ENCODE measurements around the gene NCR2.
"Not testable (repeated sequence)": the region's sequence is repeated elsewhere in the genome, so short reads cannot be mapped to it uniquely, and the experiment has no call there.

NCR2 gene, protein sequence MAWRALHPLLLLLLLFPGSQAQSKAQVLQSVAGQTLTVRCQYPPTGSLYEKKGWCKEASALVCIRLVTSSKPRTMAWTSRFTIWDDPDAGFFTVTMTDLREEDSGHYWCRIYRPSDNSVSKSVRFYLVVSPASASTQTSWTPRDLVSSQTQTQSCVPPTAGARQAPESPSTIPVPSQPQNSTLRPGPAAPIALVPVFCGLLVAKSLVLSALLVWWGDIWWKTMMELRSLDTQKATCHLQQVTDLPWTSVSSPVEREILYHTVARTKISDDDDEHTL

DNA sequence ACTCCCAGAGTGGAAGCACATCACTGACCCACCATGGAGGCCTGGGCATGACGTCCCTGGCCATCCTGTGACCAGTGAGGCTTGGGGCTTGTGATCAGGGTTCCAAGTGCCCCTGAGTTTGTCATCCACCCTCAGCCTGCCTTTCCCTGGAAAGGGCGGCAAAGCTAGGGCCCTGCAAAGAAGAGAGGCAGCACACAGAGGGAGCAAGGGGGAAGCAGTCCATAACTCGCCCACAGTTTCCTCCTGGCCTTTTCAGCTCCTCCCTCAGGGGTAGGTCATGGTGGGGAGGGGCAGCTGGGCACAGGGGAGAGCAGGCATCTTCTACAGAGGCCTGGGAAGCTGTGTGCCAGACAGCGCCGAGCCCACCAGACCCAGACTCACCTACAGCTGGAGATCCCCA, at the start of gene NCR2:
NCR2 (plus strand) TSS at position 313 of the 400 bp plus-strand sequence. CDS start 269 bp downstream, outside the sequence.
- DNase-seq: no peak

DNA sequence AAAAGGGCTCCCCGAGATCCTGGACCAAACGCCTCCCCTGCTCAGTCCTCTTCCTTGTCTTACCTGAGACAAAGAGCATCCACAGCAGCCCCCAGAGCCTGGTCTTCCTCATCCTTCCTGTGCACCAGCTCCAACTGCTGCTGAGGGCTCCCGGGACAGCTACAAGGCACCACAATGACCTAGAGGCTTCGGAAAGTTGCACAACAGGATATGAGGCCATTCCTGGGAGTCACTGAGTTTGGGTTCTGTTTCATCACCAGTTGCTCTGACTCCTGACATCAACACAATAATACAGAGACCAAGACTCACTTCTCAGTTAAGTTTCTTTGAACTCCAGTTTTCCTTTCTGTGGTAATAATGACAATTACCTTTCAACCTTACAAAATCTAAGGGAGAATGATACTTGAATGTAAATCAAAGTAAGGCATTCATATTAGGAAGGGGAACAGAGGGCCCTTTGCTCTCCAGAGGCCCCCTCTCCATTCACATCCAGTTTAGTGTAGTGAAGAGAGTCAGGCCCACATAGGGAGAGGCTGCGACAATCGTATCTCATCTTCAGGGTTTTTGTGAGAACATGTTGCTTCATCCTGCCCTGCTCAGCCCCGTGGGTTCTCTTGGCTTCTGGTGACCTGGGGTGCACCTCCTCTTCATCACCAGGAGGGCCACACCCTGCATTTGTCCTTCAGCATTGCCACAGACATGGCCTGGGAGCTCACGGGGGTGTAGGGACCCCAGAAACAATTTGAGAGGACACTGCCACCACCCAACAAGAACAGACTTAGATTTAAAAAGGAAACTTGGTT, 48.7 kb upstream of the NCR2 start, which contains the start of gene TREM1:
TREM1 (minus strand) TSS at position 139 of the 803 bp plus-strand sequence; CDS start at position 112, 27 bp downstream.
- peak in 2 of 51 donors; percentile 1 to 5 for DNase-seq

DNA sequence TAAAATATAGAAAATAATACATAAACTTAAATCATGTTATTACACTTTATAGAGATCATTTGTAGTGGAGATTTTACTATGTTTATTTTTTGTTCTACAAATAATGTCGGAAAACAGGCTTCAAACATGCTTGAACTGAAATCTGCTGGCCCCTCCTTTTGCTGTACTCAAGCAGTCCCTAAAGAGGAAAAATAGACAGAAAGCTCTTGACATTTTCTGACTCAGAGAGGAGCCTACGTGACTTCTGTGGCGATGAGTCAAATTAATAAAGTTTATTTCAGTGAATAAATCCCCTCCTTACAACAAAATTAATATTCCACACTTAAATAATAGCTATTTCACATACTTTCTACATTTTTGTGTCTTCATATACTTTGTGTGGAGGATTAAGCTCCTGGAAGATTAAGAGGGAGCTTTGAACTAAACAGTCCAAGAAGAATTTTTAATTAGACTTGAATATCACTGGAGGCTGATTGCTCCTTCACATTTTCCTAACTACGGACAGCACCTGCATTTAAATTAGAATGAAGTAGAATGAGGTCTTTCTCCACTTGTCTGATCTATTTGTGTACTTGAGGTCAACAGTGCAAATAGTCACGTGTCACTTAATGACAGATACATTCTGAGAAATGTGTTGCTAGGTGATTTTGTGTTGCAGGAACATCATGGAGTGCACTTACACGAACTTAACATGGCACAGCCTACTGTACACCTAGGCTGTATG, 47.2 kb upstream of the NCR2 start:
- peak in 1 of 51 donors; percentile 7 for DNase-seq

DNA sequence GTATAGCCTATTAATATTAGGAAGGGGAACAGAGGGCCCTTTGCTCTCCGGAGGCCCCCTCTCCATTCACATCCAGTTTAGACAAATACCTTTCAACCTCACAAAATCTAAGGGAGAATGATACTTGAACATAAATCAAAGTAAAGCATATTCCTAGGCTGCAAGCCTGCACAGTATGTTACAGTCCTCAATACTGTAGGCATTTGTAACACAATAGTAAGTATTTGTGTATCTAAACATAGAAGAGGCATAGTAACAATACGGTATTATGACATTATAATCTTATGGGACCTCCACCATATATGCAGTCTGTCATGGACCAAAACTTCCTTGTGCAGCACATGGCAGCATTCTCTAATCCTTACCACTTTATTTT, 46.7 kb upstream of the NCR2 start:
- DNase-seq: no peak

DNA sequence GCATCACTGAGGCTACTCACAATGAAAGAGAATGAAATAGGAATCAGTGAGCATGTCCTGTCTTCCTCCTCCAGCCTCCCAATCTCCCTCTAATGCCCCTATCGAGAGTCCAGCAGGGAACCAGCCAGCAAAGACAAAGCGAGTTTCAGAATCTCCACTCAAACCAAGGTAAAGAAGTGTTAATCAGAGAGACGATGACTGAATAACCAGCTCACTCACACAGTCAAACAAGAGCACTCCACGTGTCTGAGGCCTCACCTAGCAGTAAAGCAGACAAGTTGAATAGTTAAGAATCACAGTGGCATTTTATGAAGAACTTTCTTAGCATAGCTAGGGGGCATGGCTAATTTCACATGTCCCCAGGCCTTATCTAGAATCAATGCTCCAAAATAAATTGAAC, 45.6 kb upstream of the NCR2 start:
- DNase-seq: no peak

DNA sequence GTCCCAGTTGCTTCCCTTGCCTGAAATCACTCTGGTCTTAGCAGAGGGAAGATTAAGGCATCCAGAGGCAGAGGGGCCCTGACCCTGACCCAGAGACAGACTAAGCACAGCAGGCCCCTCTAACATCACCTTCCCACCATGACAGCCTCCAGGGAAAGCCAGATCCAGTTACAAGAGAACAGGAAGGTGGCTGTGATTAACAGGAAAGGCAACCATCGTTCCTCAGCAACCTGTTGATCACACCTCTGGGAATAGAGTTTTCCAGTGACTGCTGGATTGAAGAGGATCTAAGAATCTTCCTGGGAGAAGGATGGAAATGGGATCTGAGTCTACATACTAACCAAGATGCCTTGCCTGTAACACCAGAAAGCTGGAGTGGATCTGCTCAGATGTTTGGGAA, 43.7 kb upstream of the NCR2 start:
- no peak for DNase-seq

DNA sequence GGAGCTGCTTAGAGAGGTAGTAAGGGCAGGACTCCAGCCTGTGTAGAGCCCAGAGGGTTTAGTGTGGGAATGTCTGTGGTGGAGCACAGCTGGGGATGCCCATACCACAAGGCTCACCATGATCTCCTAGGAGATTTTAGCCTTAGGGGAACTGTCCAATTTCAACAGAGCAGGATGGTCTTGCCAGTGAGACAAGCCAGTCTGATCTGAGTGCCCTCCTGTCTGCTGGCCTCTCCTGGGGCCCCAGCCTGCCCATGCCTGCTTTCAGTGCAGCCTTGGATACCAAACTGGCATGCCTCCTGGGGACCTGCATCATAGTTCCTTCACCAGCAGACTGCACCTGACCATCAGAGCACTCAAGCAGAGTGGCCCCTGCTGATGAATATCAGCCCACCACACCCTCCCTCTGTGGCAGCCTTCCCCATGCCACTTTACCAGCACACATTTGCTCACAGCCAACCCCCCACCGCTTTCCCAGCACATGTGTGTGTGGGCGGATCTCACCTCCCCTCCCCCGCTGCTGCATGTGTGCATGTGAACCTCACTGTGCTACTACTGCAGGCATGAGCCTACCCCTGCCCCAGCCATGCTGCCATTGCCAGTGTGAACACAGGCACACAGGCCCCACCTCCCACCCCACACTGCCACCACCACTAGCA, 41.1 kb upstream of the NCR2 start:
- DNase-seq: peak in 1 of 51 donors; percentile 40

DNA sequence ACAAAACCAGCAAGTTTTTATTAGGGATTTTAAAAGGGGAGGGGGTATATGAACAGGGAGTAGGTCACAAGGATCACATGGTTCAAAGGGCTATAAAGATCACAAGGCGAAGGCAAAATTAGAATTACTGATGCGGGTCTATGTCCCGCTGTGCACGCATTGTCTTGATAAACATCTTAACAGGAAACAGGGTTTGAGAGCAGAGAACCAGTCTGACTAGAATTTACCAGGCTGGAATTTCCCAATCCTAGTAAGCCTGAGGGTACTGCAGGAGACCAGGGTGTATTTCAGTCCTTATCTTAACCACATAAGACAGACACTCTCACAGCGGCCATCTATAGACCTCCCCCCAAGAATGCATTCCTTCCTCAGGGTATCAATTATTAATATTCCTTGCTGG, 38.2 kb upstream of the NCR2 start:
- DNase-seq: not testable (repeated sequence)

DNA sequence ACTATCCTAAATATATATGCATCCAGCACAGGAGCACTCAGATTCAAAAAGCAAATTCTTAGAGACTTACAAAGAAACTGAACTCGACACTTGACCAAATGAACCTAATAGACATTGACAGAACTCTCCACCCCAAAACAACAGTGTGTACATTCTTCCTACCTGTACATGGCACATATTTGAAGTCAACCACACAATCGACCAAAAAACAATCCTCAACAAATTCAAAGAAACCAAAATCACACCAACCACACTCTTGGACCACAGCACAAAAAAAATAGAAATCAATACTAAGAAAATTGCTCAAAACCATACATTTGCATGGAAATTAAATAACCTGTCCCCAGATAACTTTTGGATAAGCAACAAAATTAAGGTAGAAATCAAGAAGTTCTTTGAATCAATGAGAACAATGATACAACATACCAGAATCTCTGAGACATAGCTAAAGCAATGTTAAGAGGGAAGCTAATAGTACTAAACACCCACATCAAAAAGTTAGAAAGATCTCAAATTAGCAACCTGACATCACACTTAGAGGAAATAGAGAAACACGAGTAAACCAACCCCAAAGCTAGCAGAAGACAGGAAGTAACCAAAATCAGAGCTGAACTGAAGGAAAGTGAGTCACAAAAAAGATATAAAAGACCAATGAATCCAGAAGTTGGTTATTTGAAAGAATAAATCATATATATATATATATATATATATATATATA, 36.5 kb upstream of the NCR2 start:
- no peak for DNase-seq

DNA sequence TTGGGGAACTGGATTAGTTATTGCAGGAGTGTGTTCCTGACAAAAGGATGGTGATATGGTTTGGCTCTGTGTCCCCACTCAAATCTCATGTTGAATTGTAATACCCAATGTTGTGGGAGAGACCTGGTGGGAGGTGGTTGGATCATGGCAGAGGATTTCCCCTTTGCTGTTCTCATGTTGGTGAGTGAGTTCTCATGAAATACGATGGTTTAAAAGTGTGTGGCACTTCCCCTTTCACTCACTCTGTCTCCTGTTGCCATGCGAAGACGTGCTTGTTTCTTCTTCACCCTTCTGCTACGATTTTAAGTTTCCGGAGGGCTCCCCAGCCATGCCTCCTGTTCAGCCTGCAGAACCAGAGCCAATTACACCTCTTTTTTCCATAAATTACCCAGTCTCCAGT, 32.8 kb upstream of the NCR2 start:
- no peak for DNase-seq

DNA sequence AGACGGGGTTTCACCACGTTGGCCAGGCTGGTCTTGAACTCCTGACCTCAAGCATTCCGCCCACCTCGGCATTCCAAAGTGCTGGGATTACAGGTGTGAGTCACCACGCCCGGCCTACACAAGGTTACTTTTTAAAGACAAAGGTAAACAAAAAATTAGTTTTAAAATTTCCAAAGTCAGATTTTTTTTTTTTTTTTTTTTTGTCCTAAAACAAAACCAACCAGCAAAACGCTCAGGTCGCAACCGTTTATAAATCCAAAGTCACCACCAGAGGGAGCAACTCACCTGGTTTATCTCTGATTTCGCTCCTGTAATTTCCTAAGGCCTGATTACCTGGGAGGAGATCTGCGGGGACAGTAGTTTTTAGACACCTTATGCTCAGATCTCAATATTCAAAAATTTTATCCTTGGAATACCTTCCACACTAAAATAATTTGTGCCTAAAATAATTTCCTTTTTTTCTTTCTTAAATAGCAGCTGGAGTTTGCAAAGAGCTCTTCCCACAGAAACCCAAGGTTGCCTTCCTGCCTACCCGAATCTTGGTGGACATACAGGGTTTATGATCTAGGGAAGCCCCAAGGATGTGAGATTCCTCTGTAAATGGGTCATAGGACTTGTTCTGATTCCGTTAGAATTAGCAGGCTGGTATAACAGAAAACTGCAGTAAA, 29.1 kb upstream of the NCR2 start:
- peak in 7 of 51 donors; percentile 3 to 19 (median 7) for DNase-seq

DNA sequence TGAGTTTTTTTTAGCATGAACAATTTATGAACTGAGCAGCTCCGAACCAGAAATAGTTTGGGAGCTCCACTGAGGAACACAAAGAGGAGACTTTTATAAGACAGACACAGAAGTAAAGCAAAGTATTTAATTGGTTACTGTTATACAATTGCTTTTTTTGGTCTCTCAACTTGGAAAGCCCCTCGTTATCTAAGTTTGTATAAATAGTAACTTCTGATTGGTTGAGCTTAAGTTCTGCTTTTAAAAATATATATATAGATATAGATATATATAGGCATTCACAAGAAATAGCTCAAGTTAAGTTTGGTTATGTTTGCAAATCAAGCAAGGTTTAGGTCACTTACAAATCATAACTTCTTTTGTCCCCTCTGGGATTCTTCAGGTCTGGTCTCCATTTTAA, 20.2 kb upstream of the NCR2 start:
- no peak for DNase-seq

DNA sequence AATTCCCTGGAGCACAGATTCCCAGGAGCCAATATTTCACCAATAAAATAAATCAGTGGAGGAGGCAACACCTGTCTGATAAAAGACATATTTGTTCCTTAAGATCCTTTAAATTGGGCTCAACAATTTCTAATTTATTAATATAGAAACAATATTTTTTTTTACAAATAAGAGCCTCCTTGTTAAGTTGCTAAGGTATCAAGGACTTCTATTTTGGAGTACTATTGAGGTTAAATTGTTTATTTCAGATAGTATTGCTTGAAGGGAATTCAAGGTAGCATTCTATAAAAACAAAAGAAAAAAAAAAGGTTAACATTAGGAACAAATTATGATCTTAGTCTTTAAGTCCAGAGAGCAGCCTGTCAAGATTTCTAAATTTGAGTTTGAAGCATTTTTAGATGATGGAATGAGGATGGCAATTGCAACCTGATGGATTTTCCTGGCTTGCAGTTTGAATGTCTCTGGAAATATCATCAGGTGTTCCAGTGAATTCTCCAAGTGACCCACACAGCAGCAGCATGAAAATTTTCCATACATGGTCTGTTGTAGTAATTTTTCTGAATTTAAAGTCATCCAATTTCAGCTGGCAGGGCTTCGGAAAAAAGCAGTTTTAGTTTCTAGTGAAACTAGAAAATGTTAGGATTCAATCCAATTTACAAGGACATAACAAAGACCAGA, 19.3 kb upstream of the NCR2 start:
- DNase-seq: no peak

DNA sequence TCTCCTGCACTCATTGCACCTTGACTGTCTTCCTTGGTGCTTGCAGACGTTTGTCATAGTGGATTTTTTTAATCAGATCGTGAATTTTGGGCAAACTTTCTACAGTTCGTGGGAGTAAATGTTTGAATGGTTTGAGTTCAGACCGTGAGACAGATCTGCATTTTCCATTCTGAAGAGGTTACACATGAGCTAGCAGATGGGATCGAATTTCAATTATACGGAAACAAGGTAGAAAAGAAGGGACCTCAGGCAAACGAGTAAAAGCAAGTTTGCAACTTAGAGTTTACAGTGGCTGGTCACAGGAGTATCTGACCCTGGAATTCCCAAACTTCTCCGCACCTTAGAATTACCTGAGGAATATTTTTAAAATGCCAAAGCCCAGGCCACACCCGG, 17.2 kb upstream of the NCR2 start:
- DNase-seq: no peak

DNA sequence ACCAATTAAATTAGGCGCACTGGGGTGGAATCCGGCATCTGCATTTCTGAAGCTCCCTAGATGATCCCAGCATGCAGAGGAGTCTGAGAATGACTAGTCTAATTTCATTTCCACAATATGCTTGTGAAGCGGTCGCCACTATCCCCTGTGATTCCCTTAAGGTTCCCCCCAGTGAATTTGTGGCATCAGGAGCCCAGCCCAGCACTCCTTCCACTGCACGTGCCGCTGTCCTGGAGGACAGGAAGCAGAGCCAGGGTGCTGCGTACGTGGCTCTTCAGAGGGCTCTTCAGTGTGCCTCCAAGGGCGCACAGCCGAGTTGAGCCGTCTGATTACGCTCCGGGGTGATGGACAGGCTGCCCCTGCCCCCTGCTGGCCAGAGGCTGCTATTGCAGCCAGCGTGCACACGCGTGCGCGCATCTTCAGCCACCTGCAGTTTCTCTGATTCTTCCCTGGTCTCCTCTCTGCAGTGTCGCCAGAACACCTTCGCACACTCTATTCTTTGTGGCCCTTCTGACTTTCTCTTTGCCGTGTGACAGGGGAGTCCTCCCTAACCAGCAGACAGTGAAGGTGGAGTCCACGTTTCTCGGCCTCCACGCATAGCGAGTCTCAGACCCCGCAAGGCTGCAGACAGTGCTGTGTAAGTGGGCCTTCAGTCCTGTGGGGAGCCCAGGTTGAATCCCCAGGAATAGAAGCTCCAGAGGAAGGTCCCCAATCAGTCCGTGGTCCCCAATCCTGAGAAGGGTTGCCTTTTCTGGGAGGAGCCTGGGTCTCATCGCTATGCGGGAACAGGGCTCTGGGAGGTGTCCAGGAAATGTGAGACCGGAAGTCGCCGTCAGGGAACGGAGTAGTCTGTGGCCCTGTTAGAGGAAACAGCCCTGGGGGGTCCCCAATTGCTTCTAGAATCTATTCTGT, 16.5 kb upstream of the NCR2 start:
- DNase-seq: peak in 49 of 51 donors; percentile 8 to 79 (median 44)

DNA sequence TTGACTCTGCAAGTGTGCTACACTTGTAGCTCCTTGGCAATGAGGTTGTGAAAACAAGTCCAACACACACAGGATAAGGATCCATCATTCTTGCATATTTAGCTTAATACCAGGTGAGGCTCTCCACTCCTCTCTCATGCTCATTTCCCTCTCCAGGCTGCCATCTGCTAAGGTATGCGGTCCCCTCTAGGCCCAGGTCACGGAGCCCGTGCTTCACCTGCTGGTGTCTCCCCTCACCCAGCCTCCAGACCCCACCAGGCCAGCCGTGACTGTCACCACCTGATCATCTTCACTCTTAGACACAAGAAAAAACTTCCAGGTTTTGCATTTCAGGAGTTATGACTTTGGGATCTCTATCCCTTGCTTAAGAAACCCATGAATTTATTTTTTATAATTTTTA, 14.2 kb upstream of the NCR2 start:
- no peak for DNase-seq

DNA sequence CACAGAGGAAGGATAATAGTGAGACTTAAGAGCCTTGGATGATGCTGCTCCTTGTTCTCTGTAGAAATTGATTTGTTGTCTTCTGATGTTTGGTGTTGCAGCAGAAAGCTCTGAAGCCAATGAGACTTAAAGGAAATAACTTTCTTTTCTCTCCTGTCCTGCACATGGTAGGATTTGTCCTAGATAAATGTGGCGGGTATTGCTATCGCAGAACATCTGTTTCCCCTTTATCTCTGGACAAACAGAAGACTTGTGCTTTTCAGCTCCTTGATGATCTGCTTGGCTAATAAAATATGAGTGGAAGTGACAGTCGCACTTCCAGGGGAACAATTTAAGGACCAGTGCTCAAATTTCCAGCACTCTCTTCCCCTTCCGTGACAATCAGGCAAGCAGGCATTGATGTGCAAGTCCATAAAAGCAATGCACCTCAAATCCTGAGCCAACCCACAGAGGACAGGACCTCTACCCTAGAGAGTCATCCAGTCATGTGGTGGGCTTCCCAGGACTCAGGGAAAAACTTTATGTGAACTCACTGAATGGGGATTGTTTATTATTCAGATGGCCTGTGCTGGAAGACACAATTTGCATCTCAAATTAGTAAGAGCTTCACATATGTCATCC, 9.9 kb upstream of the NCR2 start:
- no peak for DNase-seq

DNA sequence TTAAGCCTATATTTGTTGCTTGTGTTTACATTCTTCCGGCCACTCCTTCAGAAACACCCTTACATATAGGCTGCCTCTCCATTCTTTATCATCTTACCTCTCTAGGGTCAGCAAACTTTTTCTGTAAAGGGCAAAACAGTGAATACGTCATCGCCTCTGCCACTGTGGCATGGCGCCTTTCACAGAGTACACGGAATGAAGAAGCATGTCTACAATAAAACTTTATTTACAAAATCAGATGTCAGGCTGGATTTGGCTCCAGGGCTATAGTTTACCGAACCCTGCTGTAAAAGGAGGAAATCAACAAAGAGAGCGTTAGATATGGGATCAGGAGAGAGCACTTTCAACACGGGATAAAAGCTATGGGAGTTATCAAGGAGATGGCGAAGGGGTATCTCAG, 9.3 kb upstream of the NCR2 start:
- no peak for DNase-seq

Data from hypothalamus (tissue), 51 donors.